GM12801 (cell line): Measurements from ENCODE around the gene CDK13.

Source experiments
- TF ChIP-seq, protein P1 (sequence below): IDR thresholded peaks from one replicate; pipeline ENCODE4 v1.5.1; 2011; ENCODE audit warnings: control low read depth; ENCODE audit not compliant: insufficient read length; ENCODE audit errors: extremely low read depth

Gene CDK13

DNA sequence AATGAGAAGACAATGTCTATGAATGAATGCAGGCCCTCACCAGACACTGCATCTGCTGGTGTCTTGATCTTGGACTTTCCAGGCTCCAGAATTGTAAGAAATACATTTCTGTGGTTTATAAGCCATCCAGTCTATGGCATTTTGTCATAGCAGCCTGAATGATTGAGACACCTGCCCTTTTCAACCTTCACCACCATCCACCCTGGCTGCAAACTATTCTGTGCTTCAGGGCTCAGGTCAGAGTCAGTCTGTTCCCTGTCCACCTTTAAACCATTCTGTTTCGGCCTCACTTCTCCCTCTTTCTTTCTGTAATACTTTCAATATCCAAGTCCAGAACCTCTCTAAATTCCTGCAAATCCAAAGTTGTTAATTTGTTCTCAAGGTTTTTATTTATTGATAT is 15.9 kb upstream of the CDK13 start:
- TF ChIP-seq, protein P1, sequence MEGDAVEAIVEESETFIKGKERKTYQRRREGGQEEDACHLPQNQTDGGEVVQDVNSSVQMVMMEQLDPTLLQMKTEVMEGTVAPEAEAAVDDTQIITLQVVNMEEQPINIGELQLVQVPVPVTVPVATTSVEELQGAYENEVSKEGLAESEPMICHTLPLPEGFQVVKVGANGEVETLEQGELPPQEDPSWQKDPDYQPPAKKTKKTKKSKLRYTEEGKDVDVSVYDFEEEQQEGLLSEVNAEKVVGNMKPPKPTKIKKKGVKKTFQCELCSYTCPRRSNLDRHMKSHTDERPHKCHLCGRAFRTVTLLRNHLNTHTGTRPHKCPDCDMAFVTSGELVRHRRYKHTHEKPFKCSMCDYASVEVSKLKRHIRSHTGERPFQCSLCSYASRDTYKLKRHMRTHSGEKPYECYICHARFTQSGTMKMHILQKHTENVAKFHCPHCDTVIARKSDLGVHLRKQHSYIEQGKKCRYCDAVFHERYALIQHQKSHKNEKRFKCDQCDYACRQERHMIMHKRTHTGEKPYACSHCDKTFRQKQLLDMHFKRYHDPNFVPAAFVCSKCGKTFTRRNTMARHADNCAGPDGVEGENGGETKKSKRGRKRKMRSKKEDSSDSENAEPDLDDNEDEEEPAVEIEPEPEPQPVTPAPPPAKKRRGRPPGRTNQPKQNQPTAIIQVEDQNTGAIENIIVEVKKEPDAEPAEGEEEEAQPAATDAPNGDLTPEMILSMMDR, result no peak

DNA sequence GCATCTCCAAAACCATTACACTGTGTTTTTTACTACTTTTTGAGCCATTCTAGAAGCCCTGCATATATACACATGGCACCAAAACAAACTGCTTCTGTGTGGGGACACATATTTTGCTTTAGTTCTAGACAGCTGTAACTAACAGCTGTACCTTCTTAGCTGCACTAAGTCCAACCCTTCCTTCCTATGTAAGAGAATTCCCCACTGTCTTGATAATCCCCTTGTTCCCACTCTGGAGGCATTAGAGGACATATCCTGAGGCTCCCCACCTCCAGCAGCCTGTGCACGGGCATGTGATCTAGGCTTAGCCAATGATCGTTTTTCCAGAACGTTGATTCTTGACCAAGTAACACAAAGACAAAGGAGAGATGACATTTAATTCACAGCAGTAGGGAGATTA is 13.3 kb upstream of the CDK13 start:
- TF ChIP-seq, protein P1, result no peak

DNA sequence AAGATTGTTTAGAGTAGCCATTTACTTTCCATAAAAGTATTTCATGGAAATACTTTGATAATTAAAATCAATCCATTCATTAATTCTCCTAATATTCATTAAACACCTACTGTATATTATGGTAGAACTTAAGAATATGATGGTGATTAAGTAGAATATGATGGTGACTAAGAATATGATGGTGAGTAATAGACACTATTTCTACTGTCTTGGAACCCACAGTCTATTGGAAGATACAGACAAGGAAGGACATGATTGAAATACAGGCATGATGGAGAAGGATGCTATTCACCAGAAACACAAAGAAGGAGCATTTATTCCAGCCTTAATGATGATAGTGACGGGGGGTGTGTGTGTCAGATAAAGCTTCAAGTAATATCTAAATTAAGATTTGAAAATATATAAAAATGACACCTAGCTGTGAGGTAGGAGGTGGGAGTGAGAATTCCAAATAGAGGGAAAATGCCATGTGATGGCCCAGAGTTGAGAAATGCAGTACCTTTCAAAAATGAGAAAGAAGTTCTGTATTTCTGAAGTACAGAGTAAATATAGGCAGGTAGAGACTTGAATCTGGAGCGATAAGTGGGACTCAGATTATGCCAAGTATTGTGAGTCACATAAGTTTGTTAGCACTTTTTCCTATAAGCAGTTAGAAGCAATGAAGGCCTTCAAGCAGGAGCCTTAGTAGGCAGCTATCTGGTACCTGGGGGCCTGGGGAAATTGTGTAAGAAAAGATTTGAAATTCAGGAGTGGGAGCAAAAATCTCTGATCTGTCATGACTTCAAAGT is 12.5 kb upstream of the CDK13 start:
- TF ChIP-seq, protein P1, result no peak

DNA sequence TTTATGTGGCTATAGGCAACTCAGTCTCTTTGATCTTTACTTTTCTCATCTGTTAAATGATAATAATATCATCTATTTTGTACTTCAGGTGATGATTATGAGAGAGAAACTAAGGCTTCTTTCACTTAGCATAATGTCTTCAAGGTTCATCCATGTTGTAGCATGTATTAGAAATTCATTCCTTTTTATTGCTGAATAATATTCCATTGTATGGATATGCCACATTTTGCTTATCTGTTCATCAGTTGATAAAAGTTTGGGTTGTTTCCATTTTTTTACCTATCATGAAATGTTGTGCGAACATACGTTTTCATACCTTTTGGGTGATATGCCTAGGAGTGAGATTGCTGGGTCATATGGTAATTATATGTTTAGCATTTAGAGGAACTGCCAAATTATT is 7.2 kb upstream of the CDK13 start:
- TF ChIP-seq, protein P1, result no peak

DNA sequence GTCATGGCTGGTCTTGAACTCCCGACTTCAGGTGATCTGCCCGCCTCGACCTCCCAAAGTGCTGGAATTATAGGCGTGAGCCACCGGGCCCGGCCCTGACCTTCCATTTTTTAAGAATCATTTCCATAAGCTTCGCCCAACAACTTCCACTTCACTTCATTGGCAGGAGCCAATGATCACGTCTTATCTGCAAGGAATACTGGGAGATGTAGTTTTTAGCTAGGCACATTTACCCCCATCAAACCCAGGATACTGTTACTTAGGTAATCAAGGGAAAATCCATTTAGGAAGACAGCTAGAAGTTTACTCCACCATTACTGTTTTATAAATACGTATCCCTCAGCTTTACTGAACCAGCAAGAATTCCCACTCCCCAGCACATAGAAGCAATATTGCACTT is 3.4 kb upstream of the CDK13 start:
- TF ChIP-seq, protein P1, result no peak

DNA sequence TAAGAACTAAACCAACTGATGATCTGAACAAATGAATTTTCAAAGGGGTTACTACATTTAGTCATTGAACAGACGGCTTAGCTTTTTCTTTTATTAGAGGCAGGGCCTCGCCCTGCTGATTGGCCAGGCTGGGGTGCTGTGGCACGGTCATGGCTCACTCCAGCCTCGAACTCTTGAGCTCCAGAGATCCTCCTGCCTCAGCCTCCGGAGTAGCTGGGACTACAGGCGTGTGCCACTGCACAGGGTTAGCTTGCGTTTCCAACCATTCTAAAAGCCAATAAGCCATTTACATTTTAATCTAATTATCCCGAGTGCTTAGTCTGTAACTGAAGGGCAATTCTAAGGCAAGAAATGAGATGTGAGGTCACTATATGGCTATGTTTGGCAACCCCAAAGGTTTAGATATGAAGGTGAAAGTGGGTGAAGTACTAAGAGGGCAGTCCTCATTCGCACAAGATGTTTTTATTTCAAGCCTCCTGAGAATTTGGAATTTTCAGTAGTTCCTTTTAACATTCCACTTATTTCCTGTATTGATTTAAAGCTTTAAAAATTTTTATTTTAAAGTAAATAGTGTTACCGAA is 1.6 kb upstream of the CDK13 start:
- TF ChIP-seq, protein P1, result no peak

DNA sequence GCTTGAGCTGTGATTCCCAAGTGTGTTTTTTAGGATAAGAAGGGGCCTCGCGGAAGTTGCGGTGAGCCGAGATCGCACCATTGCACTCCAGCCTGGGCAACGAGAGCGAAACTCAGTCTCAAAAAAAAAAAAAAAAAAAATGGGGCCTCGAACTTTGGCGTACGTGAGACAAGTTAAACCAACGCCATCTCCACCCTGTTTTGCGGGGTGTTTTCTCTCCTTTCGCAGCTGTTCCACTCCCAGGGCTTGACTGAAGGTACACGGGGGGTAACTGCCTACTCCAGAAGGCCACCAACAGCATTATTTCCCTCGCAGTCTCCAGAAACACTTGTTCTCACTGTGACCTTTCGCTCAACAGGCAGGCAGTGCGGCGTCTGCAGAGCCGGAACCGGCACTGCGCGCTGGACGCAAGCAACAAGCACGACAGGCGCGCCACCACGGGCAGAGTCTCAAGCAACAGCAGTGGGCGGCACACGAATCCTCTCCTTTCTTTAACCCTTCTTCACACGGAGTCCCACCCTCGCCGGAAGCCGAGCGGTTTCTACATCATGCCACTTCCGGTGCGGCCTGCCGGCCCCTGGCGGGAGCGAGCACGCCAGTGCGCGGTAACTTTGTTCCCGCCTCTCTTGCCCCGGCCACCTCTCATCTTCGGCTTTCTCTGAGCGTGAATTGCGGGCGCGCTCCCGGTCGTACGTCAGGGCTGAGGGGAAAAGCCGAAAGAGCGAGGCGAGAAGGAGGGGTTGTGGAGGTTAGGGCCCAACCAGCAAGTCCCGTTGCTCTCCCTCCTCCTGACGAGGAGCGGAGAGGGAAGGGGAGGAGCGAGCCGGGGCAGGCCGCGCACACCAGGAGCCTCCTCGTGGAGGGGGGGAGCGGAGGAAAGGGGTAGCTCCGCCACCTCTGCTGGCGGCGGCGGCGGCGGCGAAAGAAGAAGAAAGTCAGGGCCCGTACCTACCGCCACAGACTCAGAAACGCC is 814 bp upstream of the CDK13 start:
- TF ChIP-seq, protein P1, result no peak
